GM19043 (cell line): ENCODE results near the gene MAGEA6.
"Not testable (repeated sequence)": the region's sequence is repeated elsewhere in the genome, so short reads cannot be mapped to it uniquely, and the experiment has no call there.

Experiments
- ATAC-seq: cut with Tn5 transposase; IDR thresholded peaks from one replicate; pipeline ENCODE4 v1.9.1; 2021; ENCODE audit warnings: low read depth; ENCODE audit not compliant: unreplicated experiment

Gene MAGEA6

GRCh38 chrX:152735101-152735500 is 34.4 kb downstream of the MAGEA6 start:
- no peak for ATAC-seq

GRCh38 chrX:152734143-152734858 is 35.2 kb downstream of the MAGEA6 start:
- not testable (repeated sequence) for ATAC-seq

GRCh38 chrX:152733261-152733975 is 36.1 kb downstream of the MAGEA6 start, which contains the start of the genes CSAG1 and MAGEA12:
Gene CSAG1 (minus strand): TSS chrX:152733721. CDS start chrX:152732460, 1,261 bp downstream.
Gene MAGEA12 (plus strand): TSS chrX:152733757. CDS start chrX:152736162, 2,405 bp downstream.
- ATAC-seq: no peak

DNA sequence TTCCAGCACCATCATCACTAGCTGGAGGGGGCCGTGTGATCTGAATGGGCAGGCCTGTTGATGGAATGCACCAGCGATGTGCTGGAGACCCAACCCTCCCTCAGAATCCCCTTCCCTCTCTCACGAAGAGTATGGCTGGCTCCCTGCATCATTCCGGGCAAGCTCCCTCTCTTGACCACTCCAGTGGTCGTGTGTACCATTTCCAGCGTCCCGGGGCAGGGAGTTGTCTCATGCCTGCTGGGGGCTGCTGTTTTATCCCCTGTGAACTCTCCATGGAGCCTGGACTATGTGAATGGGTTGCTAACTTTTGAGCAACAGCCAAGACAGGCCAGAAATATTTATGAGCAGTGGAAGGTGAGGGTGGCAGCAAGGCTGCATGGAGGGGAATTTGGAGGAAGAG is 44.1 kb downstream of the MAGEA6 start:
- ATAC-seq: no peak
